Prostate gland (tissue), 2 donors: ENCODE measurements around the gene XPNPEP1. TPM values are rescaled to one million over a fixed set of nuclear protein-coding genes. Genes with fewer than 3 reads are reported as not detected.

ENCODE experiments used
- DNase-seq: peaks from one replicate; pipeline ENCODE4 v3.0.0-alpha.2; 2019; ENCODE audit warnings: low spot score
- H3K27ac ChIP-seq, 2 donors: fragments of 200-600 bp; sonication (generic); 2 replicates each; pipeline ENCODE4 v1.5.1; 2017 to 2019
- H3K27me3 ChIP-seq: fragments of 200-600 bp; sonication (generic); replicated peaks from 2 replicates; pipeline ENCODE4 v1.5.1; 2019; ENCODE audit not compliant: insufficient read depth
- H3K36me3 ChIP-seq, 2 donors: fragments of 200-600 bp; sonication (generic); 1 replicate in 1 of 2; 2 replicates in 1 of 2; pipeline versions ENCODE4 v1.5.1 to v1.8.1; 2017 to 2019
- H3K4me1 ChIP-seq: fragments of 200-600 bp; sonication (generic); replicated peaks from 2 replicates; pipeline ENCODE4 v1.5.1; 2019
- H3K4me3 ChIP-seq, 2 donors: fragments of 200-600 bp; sonication (generic); 2 replicates each; pipeline ENCODE4 v1.5.1; 2017 to 2019
- H3K9me3 ChIP-seq: fragments of 200-600 bp; sonication (generic); 2 replicates; pipeline ENCODE4 v1.5.1; 2017
- CTCF ChIP-seq, 4 experiments: fragments of 200-600 bp in 2 of 4; fragments of 450-650 bp in 2 of 4; sonication (generic) in 2 of 4; IDR thresholded peaks; 1 replicate in 3 of 4; 2 replicates in 1 of 4; pipeline ENCODE4 v1.5.1; 2016 to 2019; ENCODE audit warnings: antibody characterized with exemption in 4 of 4, mild to moderate bottlenecking in 2 of 4, moderate library complexity in 2 of 4
- POLR2A ChIP-seq: fragments of 450-650 bp; IDR thresholded peaks from one replicate; pipeline ENCODE4 v1.6.1; 2016; ENCODE audit warnings: antibody characterized with exemption, mild to moderate bottlenecking
- POLR2AphosphoS5 ChIP-seq: sonication (generic); formaldehyde crosslinking; IDR thresholded peaks from one replicate; pipeline ENCODE4 v1.6.1; 2017; ENCODE audit warnings: antibody characterized with exemption
- WGBS: methylation state at CpG from one replicate; pipeline ENCODE4 v1.1.5; 2018; 5-methylcytosine and 5-hydroxymethylcytosine counted together
- intact Hi-C: fragments of 100-400 bp; cut with DNase I; formaldehyde crosslinking; loops from one replicate; pipeline ENCODE4 v1.14.2; 2022
- total RNA-seq, 2 donors: library from RNA; depleted of rRNA; stranded (reverse); fragments of >200 nt; gene quantifications; one replicate each; pipeline ENCODE4 v1.1.0, GENCODE V29; 2016

Gene XPNPEP1
- total RNA-seq, 2 donors from 2014 or later = 53.4 to 64.3 TPM

- no peaks in the 10 kb centered on the region for H3K9me3 ChIP-seq
- peaks cover 13% of the 10 kb centered on the region for H3K4me1 ChIP-seq
- H3K4me3 ChIP-seq = no peak overlapping the region
- no peaks in the 10 kb centered on the region for H3K36me3 ChIP-seq
- no peak for TF ChIP-seq CTCF (IDR thresholded peaks at IDR 0.05)
- no peak for TF ChIP-seq POLR2AphosphoS5
- TF ChIP-seq POLR2A = no peak
- no peaks in the 10 kb centered on the region for H3K27me3 ChIP-seq
- DNase-seq = no peak
- WGBS = 79% methylated on average over 9 of the region's 9 CpGs
- intact Hi-C loops = no loop called here
- peak overlapping the region in 1 of 2 donors; percentile 41 for H3K27ac ChIP-seq
Measured at GRCh38 chr10:109892931-109893330, 30.4 kb downstream of the XPNPEP1 start.

GRCh38 chr10:109892117-109892516 lies 31.2 kb downstream of the XPNPEP1 start:
- peaks cover 13% of the 10 kb centered on the region for H3K4me1 ChIP-seq
- no peaks in the 10 kb centered on the region for H3K9me3 ChIP-seq
- H3K27me3 ChIP-seq = no peaks in the 10 kb centered on the region
- no peak for TF ChIP-seq CTCF (IDR thresholded peaks at IDR 0.05)
- TF ChIP-seq POLR2A = no peak
- TF ChIP-seq POLR2AphosphoS5 = no peak
- DNase-seq = no peak
- H3K36me3 ChIP-seq = no peaks in the 10 kb centered on the region
- H3K4me3 ChIP-seq = no peak overlapping the region
- intact Hi-C loops = no loop called here
- 89% methylated on average over 4 of the region's 4 CpGs for WGBS
- no peak overlapping the region for H3K27ac ChIP-seq

- Histone ChIP-seq H3K36me3 (no peaks in the 10 kb centered on the region), H3K27me3 (no peaks in the 10 kb centered on the region), H3K4me1 (peaks cover 13% of the 10 kb centered on the region), H3K4me3 (no peak overlapping the region), H3K27ac (no peak overlapping the region), H3K9me3 (no peaks in the 10 kb centered on the region)
- WGBS = 93% methylated on average over 2 of the region's 2 CpGs
- intact Hi-C loops = no loop called here
- DNase-seq = no peak
- TF ChIP-seq CTCF (IDR thresholded peaks at IDR 0.05) (no peak), POLR2A (no peak), POLR2AphosphoS5 (no peak)
Measured at GRCh38 chr10:109891105-109891504, 32.2 kb downstream of the XPNPEP1 start.

- intact Hi-C loops = loop anchor here (5.0 to 10.0 kb wide), 3 partner anchors 117 to 385 kb away; partner anchors contain the start of genes ADD3 and MXI1
- TF ChIP-seq POLR2A (no peak), POLR2AphosphoS5 (no peak), CTCF (IDR thresholded peaks at IDR 0.05) (no peak)
- H3K4me1 ChIP-seq = peaks cover 4% of the 10 kb centered on the region
- DNase-seq = no peak
- H3K4me3 ChIP-seq = no peak overlapping the region
- no peaks in the 10 kb centered on the region for H3K27me3 ChIP-seq
- WGBS = 82% methylated on average over 4 of the region's 4 CpGs
- no peaks in the 10 kb centered on the region for H3K36me3 ChIP-seq
- H3K27ac ChIP-seq = no peak overlapping the region
- H3K9me3 ChIP-seq = no peaks in the 10 kb centered on the region
Measured at GRCh38 chr10:109889867-109890266, 33.4 kb downstream of the XPNPEP1 start.

GRCh38 chr10:109887776-109888175 lies 35.5 kb downstream of the XPNPEP1 start:
- H3K27me3 ChIP-seq = no peaks in the 10 kb centered on the region
- no peak overlapping the region for H3K4me3 ChIP-seq
- no peak for DNase-seq
- intact Hi-C loops = loop anchor here (5.0 to 10.0 kb wide), 3 partner anchors 120 to 387 kb away; partner anchors contain the start of genes ADD3 and MXI1
- H3K9me3 ChIP-seq = no peaks in the 10 kb centered on the region
- TF ChIP-seq CTCF (IDR thresholded peaks at IDR 0.05) = no peak
- TF ChIP-seq POLR2AphosphoS5 = no peak
- TF ChIP-seq POLR2A = no peak
- no peaks in the 10 kb centered on the region for H3K4me1 ChIP-seq
- 77% methylated on average over 9 of the region's 9 CpGs for WGBS
- no peak overlapping the region for H3K27ac ChIP-seq
- no peaks in the 10 kb centered on the region for H3K36me3 ChIP-seq
